HG02798 (cell line): ENCODE measurements around the gene TSEN34.

ENCODE experiments used
- ATAC-seq: cut with Tn5 transposase; IDR thresholded peaks from one replicate; pipeline ENCODE4 v1.9.1; 2021; ENCODE audit warnings: mild to moderate bottlenecking; ENCODE audit not compliant: unreplicated experiment, poor library complexity

TSEN34 gene

DNA sequence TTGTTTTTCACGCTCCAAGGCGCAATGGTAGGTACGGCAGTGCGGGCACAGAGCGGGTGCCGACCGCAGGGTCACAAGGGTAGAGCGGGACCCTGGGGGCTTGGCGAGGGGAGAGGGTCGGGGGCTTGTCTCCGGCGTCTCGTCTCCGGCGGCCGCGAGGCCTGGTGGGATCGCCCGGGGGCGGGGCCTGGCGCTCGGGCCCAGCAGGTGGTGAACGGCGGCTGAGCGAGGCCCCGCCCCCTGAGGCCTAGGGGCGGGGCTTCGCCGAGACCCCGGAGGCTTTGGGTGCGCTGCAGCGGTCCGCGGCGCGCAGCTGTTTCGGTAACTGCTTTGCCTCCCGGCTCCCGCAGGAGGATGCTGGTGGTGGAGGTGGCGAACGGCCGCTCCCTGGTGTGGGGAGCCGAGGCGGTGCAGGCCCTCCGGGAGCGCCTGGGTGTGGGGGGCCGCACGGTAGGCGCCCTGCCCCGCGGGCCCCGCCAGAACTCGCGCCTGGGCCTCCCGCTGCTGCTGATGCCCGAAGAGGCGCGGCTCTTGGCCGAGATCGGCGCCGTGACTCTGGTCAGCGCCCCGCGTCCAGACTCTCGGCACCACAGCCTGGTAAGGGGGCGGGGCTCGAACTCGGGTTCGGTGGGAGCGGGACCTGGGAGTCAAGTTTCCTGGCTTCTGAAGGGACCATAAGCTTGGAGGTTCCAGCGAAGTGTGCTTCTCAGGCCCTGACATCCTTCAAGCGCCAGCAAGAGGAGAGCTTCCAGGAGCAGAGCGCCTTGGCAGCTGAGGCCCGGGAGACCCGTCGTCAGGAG lies at the start of gene TSEN34:
TSS of gene TSEN34 (plus strand) at position 298 of the 800 bp plus-strand sequence. CDS start at position 355, 57 bp downstream.
- ATAC-seq, result peak; percentile 28

DNA sequence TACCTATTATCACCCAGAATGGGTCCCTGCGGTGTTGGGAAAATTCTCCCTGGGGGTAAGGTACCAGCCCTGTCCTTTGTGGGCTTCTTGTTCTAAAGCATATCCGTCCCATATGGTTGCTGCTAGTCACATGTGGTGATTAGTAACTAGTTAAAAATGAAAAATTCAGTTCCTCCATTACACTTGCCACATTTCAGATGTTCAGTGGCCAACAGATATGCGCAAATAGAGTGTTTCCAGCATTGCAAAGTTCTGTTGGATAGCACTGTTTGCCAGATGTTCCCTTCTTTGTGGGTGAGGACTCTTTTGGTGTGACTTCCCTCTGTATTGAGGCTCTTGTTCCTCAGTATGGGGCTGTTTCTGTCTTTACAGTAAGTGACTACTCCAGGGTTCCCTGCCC lies 49.8 kb upstream of the TSEN34 start:
- ATAC-seq, result no peak

DNA sequence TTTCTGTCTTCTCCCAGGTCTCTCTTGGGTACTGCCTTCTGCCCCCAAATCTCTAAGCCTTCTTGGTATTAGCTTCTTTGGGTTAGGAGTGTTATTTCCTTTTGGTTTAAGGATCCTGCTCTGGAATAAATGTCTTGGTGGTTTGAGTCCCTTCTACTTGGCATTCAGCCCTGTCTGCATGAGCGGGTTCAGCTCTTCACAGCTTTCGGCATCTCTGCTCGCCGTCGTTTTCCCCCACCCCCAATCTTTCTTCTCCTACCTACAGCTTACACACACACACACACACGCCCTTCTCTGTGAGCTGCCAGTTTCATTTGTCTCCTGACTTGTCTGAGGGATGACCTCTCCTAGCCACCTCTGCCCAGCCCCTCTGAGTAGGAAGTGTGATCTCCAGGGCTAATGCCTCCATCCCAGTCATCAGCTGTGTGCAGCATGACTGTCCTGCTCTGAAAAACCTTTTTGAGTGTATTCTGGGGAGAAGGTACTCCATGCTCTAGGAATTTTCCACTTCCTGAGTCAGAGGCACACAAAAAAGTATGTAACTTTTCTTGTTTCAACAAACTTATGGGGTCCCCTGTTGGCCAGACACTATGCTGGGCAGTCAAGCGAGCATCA lies 48.8 kb upstream of the TSEN34 start:
- ATAC-seq, result no peak

DNA sequence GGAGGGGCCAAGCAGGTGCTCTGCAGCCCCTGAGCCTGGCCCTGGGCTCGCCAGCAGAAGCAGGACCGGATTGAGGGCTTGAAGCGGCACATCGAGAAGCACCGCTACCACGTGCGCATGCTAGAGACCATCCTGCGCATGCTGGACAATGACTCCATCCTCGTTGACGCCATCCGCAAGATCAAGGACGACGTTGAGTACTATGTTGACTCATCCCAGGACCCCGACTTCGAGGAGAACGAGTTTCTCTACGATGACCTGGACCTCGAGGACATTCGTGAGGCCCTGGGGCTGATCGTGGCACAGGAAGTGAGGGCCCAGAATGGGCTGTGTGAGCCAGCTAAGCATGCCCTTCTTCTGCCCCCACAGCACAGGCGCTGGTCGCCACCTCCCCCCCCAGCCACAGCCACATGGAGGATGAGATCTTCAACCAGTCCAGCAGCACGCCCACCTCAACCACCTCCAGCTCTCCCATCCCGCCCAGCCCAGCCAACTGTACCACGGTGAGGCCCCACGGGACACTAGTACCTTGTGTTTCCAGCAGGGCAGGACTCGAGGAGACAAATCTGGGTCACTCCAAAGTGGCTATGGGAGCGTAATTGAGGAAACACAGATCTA lies 45.5 kb upstream of the TSEN34 start:
- ATAC-seq, result no peak

- ATAC-seq, result no peak
Measured at GRCh38 chr19:54147676-54148075, 43.4 kb upstream of the TSEN34 start.

DNA sequence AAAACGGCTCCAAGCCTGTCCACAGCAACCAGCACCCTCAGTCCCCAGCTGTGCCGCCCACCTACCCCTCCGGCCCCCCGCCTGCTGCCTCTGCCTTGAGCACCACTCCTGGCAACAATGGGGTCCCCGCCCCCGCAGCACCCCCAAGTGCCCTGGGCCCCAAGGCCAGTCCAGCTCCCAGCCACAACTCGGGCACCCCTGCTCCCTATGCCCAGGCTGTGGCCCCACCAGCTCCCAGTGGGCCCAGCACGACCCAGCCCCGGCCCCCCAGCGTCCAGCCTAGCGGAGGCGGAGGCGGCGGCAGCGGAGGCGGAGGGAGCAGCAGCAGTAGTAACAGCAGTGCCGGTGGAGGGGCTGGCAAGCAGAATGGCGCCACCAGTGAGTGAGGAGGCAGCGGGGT lies 43.0 kb upstream of the TSEN34 start:
- no peak for ATAC-seq

- no peak for ATAC-seq
Measured at GRCh38 chr19:54149021-54149812, 41.9 kb upstream of the TSEN34 start.

- no peak for ATAC-seq
Measured at GRCh38 chr19:54151362-54152035, 39.6 kb upstream of the TSEN34 start.

GRCh38 chr19:54152267-54152666 lies 38.8 kb upstream of the TSEN34 start:
- ATAC-seq, result no peak

DNA sequence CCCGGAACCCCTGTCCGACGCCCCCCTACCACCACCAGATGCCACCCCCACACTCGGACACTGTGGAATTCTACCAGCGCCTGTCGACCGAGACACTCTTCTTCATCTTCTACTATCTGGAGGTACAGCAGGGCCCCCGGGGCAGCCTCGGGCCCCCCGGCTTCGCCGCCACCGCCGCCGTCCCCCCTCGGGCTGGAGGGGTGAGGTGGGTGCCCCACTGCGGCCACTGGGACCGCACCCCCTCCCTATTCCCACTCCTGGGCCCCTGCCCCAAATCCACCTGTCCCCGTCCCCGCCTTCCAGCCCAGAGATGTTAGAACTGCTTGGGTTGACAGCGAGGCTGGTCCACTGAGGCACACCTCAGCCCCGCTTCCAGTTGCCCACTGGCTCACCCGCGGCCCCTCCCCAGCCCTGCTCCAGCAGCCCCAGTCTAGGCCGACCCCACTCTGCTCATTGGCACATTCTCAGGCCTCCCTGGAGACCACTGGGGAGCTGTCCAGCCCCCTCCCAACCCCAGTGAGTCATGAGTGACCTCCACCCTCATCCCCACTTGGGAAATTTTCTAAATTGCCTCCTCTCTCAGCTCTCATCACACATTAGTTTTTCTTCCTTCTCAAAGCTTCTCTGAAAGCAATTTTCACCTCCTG lies 38.1 kb upstream of the TSEN34 start:
- no peak for ATAC-seq

DNA sequence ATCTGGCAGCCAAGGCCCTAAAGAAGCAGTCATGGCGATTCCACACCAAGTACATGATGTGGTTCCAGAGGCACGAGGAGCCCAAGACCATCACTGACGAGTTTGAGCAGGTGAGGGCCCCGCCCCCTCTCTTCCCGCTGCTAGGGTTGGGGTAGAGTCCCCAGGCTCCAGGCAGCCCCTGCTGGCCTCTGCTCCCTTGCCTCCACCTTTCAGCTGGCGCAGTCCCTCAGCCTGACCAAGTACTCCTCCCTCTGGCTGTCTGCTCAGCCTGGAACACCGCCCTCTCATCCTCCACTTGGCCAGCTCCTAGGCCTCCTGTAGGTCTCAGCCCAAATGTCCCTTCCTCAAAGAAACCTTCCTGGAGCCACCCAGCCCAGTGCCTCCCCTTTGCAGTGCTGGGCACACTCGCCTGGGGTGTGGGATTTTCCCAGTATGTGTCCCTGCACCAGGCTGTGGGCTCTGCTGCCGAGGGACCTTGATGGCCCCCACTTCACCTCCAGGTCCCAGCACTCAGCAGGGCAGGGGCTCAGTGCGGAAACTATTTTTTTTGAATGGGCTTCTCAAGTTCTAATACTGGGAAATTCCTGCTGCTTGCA lies 37.3 kb upstream of the TSEN34 start:
- ATAC-seq, result no peak

DNA sequence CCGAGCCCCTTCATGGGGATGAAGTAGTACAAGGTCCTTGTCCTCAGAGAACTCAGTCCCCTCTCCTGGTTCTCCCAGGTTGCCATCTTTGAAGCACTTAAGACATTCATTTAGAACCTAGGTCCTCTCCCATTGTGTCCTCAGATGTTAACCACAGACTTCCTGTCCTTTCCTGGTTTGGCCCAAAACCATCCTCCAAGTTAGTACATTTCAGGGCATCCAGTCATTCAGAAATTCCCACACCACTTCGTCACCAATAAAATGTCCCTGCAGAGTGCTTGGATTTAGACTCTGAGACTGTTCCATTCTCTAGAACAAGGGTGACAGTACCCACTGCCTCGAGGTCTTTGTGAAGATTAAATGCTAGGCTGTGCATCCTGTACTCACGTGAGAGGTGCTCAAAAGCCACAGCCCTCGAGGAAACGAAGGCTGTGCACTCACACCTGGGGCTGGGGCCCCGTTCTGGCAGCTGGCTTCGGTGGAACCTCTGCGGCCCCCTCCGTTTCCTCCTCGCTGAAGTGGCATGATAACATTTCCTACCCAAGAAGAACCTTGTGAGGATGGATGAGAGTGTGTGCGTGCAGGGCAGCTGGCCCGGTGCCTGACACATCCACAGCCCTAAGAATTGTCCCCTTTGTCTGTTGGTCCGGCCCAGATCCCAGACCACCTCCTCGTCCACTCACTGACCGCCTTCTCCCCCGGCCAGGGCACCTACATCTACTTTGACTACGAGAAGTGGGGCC lies 36.3 kb upstream of the TSEN34 start:
- no peak for ATAC-seq

DNA sequence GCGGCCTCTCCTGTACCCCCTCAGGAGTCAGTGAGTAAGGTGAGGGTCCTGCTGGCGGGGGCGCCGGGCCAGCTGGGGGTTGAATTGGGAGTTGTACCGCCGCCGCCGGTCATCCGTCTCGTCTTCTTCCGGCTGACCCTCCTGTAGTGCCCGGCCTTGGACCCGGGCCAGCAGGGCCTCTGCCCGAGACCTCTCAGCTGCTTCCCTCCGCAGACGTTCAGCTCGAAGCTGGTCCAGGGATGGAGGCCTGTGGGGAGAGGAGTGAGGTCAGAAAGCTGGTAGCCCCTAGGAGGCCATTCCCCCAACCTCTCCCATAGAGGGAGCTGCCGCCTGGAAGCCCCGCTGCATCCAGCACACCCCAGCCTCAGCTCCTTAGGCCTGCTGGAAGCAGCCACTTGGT lies 35.4 kb upstream of the TSEN34 start:
- no peak for ATAC-seq

- no peak for ATAC-seq
Measured at GRCh38 chr19:54156490-54156889, 34.6 kb upstream of the TSEN34 start.

DNA sequence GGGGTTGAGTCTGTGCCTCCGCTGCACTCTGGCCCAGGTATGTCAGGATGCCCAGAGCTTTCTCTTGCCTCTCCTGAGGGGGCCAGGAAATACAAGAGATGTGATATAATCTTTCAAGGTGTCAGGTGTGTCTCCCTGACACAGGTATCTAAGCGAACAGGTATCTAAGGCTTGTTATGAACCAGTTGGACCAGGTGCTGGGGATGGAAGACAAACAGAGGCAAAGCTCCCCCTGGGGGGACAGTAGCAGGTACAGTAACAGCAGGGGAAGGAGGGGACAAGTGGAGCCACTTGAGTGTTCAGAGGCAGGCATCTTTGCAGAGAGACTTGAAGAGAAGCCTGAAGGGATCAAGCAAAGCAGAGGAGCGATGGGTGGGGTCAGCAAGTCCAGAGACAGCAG lies 34.2 kb upstream of the TSEN34 start:
- no peak for ATAC-seq

DNA sequence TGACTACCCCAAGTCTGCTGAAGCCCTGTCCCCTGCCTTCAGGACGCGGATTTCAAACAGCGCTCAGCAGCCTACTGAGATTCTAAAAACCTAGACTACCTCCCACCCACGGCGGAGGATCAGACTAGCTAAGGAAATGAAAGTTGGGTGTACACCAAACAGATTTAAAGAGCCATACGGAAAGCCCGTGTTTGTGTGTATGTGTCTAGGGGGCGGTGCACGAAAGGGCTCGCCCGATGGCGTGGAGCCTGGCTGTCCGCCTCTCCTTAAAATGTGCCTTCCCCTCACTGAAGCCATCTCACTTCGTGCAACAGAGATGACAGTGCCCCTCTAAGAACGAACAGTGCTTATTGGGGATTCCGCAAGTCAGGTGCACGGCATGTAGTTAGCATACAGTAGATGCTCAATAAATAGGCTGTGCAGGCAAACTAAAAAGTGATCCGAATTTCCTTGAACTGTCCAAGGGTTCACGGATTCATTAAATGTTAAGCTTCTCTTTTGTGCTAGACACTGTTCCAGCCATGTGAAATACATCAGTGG lies 32.2 kb upstream of the TSEN34 start:
- ATAC-seq, result no peak

GRCh38 chr19:54159352-54160181 lies 31.5 kb upstream of the TSEN34 start, which contains the start of gene LENG1:
TSS of gene LENG1 (minus strand) at chr19:54159721. CDS start at chr19:54159695, 26 bp downstream.
- peak; percentile 94 for ATAC-seq
